Stimulated activated CD8-positive, alpha-beta memory T cell treated with anti-CD3 and anti-CD28 coated beads, Interleukin-7, amount 100 ng/mL, for 48 hours (primary cell): ENCODE data around the gene TEX50.
"Not testable (repeated sequence)": the region's sequence is repeated elsewhere in the genome, so short reads cannot be mapped to it uniquely, and the experiment has no call there.

ENCODE experiments used
- DNase-seq, 2 donors: peaks; one replicate each; pipeline ENCODE4 v3.0.0-alpha.2; 2020; ENCODE audit warnings: low read depth in 1 of 2; ENCODE audit errors: extremely low read depth in 1 of 2

Gene TEX50

DNA sequence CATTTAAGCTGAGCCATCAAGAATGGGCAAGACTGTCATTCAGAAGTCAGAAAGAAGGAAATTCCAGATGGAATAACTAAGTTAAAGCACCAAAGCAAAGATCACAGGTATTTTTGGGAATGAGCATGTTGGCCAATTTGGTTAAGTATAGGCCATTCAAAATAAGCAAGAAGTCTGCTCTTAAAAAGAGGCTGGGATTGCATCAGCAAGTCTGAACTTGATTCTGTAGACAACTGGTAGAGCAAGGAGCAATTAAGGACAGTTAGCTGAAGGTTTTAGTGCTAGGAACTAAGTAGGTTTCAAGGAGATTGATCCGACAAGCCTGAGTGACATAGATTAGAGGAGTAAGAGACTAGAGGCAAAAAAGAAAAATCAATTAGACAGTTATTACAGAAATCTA lies 26.1 kb downstream of the TEX50 start:
- no peak for DNase-seq

DNA sequence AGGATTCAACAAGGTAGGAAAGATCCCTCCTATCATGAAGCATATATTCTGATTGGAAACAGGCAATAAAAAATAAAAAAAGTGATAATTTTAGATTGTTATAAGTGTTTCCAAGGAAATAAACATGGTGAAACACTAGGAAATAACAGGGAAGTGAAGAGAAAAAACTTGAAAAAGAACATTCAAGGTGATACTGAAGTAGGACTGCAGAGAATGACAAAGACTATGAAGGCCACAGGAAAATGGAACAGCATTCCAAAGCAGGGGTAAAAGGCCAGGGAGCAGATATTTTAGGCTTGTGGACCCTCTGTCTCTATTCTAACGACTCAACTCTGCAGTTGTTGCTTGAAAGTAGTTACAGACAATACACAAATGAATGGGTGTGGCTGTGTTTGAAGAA lies 26.6 kb downstream of the TEX50 start:
- no peak for DNase-seq

DNA sequence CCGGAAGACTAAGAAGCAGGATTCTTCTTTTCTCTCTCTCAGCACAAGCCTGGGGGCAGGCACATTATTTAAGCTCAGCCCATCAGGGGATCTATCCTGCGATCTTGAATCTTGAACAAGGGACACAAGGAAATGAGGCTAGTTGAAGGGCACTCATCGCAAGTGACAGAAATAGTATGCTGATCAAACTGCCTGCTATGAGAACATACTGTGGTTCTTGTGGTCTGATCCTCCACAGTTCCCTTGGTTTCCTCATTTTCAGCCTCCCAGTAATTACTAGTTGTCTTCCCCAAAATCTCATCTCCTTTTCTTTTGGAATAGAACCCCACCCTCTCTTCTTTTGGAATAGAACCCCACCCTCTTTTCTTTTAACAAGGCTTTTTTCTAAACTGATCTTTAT lies 28.0 kb downstream of the TEX50 start:
- DNase-seq: no peak

DNA sequence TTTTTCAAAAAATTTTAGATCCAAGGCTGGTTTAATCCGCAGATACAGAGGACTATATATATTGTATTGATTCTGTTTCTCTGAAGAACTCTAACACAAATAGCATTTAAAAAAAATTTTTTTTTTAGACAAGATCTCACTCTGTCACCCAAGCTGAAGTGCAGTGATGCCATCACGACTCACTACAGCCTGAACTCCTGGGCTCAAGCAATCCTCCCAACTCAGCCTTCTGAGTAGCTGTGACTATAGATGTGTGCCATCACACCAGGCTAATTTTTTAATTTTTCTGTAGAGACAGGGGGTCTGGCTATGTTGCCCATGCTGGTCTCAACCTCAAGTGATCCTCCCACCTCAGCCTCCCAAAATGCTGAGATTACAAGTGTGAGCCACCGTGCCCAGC lies 31.5 kb downstream of the TEX50 start:
- DNase-seq: no peak

DNA sequence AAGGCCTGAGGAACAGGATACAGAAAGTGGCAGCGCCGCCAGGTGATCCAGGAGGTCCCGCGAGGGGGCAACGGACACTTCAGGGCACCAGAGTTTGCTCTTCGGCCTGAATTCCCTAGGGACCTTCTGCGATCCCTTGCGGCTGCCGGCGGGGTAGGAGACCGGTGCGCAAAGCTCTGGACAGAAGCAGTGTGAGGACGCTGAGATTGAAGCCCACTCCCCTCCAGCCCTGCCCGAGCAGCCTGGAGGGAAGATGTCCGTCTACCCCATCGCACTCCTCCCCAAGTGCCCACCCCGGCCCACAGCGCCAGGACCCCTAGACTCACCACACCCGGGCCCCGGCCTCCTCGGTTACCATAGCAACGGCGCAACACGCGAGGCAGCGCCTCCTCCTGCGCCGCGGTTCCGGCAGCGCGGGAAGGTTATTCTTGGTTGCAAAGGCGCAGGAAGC lies 34.4 kb downstream of the TEX50 start, which contains the start of gene ANKRD45:
ANKRD45 (minus strand) TSS at position 361 of the 451 bp plus-strand sequence. CDS start 10,433 bp downstream, outside the sequence.
- DNase-seq: no peak

DNA sequence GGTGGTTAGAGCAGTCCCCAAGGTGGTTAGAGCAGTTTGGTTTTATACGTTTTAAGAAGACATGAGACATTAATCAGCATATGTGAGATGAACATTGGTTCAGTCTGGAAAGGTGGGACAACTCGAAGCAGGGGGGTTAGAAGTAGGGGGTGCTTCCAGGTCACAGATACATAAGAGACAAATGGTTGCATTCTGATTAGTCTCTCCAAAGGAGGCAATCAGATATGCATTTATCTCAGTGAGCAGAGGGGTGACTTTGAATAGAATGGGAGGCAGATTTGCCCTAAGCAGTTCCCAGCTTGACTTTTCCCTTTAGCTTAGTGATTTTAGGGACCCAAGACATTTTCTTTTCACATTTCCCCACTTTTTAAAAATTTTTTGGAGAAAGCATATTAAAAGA lies 39.4 kb downstream of the TEX50 start:
- not testable (repeated sequence) for DNase-seq

DNA sequence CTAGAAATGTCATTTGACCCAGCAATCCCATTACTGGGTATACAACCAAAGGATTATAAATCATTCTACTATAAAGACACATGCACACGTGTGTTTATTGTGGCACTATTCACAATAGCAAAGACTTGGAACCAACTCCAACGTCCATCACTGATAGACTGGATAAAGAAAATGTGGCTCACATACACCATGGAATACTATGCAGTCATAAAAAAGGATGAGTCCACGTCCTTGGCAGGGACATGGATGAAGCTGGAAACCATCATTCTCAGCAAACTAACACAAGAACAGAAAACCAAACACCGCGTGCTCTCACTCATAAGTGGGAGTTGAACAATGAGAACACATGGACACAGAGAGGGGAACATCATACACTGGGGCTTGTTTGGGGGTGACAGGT lies 45.0 kb downstream of the TEX50 start:
- DNase-seq: not testable (repeated sequence)

DNA sequence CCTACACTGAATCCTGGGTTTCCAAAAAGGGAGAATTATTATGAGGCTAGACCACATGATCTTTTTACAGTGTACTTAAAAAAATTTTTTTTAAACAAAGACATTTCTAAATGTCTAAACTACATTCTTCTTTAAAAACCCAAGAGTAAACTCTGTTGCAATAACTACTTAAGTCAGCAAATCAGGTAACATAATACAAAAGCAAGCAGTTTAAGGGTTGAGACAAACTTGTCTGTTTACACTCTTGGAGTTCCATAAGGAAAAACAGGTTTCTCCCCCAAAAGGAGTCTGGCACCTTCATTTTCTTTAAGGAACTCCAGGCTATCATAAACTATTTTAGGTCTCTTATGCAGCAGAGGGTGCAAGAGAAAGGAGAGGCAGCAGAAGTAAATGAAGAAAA lies 47.0 kb downstream of the TEX50 start:
- DNase-seq: no peak

DNA sequence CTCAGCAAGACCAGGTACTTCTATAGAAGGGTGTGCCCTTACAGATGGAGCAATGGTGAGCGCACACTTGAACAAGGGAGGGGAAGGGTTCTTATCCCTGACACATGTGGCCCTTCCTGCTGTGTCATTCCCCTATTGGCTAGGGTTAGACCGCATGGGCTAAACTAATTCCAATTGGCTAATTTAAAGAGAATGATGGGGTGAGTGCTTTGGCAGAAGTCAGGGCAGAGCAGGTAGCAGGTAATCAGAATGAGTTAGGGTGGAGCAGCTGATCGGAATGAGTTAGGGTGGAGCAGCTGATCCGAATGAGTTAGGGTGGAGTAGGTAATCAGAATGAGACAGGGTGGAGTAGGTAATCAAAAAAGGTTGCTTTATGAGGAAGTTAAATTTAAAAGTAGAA lies 48.7 kb downstream of the TEX50 start:
- not testable (repeated sequence) for DNase-seq

DNA sequence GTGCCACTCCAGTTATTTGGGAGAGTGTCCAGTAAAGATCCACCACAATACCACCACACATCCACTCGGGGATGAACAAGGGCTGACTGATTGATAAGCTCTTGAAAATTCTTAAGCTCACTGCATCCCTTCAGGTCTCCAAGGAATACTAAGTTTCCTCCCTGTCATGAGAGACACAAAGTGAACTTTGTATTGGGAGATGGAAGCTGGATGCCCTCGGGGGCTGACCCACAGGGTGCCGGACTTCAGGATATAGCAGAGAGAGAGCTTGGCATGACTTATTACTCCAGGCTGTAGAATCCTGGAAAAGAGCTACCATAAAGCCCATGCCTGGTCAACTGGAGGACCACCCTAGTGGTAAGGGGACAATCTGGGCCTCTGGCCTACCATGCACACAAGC lies 50.0 kb downstream of the TEX50 start:
- DNase-seq: not testable (repeated sequence)
